ENCODE results near the gene IFITM1.

The IFITM1 gene

DNA sequence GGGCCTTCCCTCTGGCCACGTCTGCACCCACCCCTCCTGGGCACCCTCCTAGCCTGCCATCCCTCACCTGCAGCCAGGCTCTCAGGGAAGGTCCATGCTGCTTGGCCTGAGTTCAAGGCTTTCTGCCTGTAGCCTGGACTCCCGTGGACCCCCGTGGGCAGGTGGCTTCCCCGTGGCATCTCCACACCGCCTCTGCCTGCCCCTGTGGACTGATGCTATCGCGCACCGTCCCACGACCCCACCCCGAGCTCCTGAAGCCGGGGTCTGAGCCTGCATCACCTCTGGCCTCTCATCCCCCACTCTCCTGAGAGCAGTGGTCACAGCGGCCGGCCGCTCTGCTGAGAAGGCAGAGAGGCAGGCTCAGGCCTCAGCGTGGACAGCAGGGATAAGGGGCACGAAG lies 19.1 kb upstream of the IFITM1 start:
- DNase-seq: no peak

DNA sequence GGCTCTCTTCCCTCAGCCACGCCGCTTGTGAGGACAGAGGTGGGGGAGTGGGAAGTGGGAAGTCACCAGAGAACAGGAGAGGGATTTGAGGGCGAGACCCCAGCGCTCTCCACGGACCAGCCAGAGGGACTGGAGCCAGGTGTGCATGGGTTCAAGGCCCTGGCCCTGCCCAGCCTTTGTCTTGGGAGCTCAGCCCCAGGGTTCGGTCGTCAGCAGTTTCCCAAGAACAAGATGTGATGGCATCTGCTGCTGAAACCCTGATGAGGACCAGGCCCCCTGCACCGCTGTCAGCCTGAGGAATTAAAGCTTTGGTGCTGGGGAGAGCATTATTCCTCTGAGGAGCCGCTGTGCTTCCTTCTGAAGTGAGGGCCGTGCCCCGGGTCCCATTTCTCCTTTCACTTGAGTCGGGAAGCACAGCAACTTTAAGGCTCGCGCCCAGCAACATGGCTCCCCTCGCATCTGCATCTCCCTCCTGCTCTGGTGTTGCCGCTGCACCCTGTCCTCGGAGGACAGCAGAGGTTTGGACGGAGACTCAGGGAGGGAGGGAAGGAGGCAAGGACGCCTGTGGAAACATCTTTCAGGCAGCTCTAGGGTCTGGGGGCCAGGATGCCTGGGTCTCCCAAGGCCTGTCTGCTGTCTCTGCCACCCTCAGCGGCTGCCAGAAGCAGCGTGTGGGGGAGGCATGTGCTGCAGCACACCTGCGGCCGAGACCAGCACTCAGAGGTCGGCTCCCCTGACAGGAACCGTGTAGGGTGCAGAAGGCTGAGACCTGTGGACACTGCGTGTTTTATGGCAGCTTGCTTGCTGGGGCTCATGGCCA lies 18.3 kb upstream of the IFITM1 start:
- no peak for DNase-seq

DNA sequence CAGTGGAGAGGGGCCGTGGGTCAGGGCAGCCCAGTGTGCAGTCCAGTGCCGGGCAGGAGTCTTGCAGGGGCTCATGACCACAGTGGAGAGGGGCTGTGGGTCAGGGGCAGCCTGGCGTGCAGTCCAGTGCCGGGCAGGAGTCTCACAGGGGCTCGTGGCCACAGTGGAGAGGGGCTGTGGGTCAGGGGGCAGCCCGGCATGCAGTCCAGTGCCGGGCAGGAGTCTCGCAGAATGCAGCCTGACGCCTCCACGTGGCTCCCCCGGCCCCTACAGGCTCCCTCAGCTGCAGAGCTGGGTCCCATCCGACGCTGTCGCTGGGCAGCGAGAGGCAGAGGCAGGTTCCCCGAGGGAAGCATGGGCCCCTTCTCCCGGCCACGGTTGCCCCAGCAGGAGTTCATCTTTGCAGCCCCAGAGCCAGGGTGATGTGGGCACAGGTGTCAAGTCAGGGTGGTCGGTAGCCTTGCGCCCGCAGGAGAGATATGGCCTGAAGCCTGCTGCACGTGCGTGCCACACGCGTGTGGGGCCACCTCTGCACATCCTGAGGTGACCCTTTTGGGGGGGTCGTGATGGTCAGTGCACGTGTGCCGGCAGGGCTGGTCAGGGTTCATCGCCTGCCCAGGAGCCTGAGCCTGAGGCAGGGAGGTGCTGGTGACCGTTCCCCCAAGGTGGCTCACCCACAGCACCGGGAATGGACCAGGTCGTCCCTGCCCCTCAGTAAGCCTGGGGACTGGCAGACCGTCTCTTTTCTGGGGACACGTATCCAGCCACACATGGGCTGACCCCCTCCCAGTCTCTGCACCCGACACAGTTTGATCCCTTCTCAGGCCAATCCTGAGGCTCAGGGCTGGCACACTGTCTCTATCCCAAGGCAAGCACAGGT lies 17.4 kb upstream of the IFITM1 start:
- no peak for DNase-seq

DNA sequence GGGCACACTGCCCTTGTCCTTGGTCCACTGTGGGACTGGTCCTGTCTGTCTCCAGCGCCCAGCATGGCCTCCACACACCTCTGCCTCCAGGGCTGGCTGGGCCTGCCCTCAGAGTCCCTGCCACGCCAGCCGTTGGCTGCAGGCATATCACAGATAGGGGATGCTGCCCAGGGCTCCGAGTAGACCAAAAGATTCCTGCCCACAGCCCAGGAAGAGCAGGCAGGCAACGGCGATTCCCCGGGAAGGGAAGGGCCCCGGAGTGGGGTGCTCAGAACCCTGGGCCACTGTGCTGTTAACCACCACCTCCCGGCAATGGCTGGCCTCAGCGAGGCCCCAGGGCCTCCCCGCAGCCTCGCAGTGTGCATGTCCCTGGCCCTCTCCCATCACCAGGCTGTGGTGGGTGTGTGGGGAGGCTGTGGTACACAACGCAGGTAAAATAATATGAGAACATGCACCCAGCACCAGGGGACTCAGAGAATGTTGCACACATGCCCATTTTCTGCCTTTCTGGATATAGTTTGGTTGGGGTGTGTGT lies 16.7 kb upstream of the IFITM1 start:
- no peak for DNase-seq

DNA sequence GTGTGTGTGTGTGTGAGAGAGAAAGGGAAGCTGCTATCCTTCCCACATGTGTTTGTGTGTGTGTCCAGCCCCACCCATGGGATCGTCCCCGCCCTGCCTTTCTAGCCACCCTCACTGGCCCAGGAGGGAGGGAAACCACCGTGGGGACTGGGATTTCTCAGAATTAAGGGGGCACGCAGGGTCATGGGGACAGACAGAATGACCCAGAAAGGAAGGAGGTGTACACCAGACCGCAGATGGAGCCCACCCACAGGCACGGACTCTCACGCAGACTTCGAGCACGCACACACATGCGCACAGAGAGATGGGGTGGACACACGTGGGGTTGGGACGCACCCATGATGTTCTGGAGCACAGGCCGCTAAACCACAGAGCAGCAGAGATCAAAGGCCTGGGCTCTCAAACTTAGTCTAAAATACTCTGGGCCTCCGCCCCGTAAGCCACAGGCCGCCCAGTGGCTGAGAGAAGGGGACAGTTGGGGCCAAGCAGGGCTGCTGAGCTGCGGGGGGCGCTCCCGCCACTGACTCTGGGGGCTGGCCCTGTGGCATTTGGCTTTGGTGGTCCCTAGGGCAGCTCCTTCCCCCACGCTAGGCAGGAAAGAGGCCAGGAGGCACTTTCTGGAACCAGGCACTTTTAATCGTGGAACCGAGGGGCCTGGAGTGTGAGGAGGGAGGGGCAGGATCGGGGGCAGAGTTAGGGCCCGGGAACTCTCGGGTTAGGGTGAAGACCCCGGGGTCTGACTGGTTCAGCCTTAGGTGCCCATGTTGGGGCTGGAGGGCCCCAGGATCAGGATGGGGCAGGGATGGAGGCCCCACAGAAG lies 16.0 kb upstream of the IFITM1 start:
- DNase-seq: peak in 1 of 2 experiments; percentile 45

DNA sequence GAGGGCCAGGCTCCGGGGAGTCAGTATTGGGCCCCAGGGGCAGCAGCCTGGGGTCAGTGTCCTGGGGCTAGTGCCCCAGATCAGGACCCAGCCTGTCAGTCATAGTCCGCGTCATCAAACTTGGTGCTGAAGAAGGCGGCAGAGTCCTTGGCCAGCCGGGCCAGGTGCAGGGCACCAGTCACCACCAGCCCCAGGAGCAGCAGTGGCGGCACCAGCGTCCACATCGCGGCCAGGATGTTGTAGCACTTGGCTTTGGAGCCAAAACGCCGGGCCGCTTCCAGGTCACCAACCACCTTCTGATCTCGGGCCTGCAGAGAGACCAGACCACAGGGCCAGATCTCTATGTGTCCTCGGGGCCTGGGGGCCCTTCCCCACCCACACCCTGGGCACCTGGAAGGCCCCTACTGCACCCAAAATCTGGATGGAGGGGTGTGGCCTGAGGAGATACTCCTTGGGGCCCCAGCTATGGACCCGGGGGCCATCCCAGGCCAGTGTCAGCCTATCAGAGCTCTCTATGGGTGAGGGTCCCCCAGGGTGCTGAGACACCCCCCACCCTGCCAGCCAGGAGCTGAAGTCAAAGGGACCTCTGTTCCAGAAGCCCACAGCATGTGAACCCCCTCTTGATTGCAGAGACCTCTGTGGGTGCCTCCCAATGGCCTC lies 15.3 kb upstream of the IFITM1 start:
- no peak for DNase-seq

DNA sequence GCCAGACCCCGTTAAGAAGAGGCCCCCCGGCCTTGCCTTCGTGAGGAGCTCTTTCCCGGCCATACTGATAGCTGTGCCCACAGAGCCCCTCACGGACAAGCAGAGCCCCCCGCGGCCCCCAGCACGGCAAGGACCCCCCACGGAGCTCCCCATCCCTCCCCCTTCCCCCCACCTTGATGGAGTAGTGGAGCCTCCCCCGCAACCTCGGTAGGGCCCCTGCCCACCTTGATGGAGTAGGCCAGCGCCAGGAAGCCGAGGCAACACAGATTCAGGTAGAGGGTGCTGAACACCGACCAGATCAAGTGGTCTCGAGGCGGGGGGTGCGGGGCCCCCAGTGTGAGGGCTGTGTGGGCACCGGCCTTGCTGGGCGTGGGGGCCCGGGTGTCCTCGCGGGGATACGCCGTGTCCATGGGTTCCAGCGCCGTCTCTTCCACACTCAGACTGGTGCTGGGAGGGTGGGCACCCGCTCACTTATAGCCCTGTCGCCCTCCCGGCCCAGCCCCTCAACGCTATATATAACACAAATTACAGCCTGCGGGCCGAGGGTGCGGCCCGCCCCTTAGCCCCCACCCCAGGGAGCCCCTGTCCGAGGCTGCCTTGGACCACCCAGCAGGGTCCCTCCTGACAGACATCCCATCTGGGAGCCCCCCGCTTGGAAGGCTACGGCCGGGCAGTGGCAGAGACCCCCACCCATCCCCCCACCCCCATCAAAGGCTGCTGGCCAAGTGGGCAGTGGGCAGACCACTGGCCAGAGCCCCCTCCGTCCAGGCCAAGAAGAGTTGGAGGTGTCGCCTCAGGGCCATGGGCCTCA lies 14.6 kb upstream of the IFITM1 start, which contains the start of gene IFITM5:
IFITM5 (minus strand) TSS at position 446 of the 811 bp plus-strand sequence; CDS start at position 410, 36 bp downstream.
- no peak for DNase-seq

DNA sequence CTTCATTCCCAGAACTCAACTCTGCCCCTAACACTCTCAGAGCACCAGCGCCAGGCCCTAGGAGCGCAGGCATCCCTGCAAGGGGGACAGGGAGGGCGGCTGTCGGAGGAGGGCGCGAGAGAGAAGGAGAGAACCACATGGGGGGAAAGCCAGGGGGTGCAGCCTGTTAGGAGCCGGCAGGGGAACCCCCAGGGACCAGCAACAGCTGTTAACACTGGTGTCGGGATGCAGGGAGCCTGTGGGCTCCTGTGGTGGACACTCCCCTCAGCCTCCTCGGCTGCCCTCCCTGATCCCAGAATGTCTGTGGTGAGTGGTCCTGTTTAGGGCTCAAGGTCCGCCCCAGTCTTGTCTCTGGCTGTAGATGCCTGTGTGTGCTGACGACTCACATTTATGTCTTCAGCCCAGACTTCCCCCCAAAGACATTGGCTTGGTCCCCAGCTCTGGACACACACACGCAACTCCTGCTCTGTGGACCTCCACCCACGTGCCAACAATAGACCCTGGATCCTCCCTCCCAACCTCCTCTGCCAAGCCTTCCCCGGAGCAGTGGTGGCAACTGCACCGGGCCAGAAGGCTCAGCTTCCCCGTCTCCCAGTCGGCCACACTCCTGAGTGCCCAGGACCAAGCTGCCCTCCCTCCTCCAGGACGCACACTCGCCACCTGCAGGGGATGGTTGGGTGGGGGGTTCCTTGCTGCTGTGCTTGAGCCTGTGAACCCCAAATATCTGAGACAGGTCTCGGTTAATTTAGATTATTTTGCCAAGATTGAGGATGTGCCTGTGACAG lies 13.7 kb upstream of the IFITM1 start:
- no peak for DNase-seq

DNA sequence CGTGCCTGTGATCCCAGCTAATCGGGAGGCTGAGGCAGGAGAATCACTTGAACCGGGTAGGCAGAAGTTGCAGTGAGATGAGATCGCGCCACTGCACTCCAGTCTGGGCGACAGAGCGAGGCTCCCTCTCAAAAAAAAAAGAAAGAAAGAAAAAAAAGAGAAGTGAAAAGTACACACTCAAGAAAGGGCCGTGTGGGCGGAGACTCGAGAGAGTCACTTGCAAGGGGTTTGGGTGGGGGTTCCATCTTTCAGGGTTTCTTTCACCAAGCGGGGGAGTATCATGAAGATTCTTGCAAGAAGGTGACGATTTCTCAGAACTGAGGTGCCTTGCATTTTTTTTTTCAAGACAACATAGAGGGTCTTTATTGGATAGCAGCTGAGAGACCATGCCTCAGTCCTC lies 10.5 kb upstream of the IFITM1 start:
- no peak for DNase-seq

DNA sequence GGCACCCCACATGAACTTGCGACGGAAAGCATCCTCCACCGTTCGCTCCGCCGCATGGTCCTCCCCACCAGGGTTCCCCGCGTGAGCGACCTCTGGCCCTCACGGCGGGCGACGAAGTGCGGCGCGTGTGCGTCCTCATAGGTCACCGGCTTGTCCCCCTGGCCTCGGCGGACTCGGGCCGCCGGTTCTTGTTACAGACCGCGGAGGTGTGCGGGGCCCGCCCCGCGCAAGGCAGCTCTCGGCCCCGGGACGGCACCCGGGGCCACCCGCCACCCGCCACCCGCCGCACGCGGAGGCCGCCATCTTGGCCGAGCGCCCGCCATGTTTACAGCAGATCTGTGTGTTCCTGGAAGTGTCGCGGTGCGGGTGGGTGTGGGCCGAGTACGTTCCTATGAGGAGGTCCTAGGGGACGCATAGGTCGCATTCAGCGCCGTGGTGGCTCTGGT lies 9.8 kb upstream of the IFITM1 start:
- DNase-seq: no peak

DNA sequence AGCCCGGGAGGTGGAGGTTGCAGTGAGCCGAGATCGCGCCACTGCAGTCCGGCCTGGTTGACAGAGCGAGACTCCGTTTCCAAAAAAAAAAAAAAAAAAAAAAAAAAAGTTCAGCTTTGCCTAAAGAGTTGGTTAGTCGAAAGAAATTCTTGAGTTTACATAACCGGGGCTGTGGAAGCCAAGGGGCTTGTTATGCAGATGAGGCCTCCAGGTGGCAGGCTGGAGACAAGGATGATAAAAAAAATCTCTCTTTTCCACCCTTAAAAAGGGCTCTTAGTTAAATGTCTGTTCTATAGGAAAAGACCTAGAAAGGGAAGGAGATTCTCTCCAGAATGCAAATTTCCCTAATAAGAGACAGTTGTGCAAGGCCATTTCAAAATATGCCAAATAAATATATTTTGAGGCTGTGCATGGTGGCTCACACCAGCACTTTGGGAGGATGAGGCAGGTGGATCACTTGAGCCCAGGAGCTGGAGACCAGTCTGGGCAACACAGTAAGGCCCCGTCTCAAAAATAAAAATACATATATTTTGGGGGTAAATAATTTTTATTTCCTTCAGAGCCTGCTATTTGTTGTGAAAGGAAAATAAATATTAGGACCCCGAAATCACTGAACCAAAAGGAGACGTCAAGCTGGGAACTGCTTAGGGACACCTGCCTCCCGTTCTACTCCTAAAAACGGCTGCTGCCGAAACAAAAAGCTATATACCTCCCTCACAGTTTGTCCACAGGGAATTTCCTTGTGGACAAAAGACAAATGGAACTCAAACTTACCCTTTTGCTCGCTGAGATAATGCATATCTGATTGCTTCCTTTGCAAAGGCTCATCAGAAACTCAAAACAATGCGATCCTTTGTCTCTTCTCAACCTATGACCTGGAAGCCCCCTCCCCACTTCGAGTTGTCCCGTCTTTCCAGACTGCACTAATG lies 8.7 kb upstream of the IFITM1 start:
- DNase-seq: peak; percentile 61 to 70

DNA sequence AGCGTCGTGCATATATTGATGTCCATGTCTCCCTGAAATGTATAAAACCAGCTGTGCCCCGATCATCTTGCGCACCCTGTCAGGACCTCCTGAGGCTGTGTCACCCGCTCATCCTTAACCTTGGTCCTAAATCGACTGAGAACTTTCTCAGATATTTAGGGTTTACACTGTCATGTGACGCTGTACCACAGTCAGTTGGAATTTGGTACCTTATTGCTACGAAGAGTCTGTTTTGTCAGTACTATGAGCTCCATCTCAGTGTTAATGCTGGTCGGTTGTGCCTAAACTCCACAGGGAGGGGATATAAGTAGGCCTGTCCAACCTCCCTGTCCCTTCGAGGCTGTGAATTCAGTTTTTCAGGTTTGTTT lies 8.0 kb upstream of the IFITM1 start:
- no peak for DNase-seq

DNA sequence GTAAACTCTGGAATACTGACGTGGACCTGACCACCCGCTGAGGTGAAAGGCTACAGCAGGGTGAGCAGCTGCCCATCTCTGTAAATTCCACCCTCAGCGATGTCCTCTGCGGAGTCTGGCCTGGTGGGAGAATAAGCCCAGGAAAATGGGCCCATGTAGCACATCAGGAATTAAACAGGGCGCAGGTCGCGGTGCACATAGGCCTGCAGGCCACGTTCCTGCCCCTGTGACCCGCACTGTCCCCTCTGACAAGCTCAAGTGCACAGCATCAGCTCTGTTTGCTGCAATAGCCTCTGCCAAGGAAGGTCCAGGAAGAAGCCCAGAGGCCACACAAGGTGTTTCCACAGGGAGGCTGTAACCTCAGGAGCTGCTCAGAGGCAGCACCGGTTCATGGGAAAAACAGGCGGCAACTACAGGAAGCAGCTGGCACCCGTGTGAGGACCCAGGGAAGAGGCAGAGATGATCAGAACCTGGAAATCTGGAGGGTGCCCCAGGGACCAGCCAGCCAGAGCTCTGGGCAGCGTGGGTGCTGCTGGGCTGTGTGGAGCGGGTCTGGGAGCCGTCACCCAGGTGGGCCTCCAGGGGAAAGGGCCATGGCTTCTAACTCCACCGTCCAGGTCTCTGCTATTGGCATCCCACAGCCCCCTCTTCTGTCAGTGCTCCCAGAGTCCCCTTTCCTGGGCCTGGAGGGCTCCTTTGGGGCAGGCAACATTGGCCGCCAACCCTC lies 7.0 kb upstream of the IFITM1 start:
- no peak for DNase-seq

DNA sequence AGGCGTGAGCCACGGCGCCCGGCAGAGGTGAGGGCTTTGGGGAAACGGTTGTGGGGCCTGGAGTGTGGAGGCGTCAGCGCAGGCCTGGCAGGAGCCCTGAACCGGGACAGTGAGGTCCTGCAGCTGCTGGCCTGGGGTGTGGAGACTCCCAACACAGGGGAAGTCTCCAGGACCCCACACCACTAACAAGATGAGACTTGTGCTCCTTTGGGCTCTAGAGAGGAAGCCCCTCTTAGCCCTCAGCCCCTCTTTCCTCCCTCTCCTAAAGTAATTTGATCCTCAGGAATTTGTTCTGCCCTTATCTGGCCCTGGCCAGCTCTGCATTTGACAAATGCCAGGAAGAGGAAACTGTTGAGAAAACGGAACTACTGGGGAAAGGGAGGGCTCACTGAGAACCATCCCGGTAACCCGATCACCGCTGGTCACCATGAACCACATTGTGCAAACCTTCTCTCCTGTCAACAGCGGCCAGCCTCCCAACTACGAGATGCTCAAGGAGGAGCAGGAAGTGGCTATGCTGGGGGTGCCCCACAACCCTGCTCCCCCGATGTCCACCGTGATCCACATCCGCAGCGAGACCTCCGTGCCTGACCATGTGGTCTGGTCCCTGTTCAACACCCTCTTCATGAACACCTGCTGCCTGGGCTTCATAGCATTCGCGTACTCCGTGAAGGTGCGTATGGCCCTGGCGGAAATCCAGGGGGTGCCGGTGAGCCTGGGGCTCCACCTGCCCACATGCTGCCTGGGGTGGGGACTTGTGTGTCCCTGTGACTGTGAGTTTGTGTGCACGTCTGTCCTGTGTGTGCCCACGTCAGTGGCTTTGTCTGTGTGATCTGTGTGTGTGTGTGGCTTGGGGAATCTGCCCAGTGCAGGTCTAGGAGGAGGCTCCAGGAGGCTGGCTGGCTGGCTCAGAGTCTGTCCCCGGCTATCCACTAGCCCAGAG lies 5.8 kb upstream of the IFITM1 start, which contains the start of gene IFITM2:
IFITM2 (plus strand) TSS at position 51 of the 943 bp plus-strand sequence; CDS start at position 428, 377 bp downstream.
- peak; percentile 65 to 72 for DNase-seq

DNA sequence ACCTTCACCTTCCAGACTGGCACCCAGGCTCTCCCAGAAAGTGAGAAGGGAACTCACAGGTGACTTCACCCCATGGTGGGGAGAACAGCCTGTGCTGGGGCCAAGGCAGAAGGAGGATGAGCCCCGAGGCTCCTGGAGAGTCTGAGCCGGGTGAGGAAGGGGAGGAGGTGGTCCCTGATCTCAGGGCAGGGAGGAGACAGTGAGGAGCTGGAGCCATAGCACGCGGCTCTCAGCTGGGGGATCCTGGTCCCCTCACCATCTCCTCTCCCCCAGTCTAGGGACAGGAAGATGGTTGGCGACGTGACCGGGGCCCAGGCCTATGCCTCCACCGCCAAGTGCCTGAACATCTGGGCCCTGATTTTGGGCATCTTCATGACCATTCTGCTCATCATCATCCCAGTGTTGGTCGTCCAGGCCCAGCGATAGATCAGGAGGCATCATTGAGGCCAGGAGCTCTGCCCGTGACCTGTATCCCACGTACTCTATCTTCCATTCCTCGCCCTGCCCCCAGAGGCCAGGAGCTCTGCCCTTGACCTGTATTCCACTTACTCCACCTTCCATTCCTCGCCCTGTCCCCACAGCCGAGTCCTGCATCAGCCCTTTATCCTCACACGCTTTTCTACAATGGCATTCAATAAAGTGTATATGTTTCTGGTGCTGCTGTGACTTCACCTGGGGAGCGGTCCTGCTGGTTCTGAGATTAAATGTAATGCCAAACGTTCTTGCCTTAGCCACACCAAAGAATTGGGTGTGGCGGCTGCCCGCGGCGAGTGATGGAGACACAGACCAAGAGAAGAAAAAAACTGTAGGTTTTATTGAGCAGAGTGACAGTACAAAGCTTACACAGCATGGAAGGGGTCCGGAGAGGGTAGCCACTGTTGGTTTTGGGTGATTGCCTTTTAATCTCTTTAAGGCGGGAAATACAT lies 4.8 kb upstream of the IFITM1 start:
- peak in 1 of 2 experiments; percentile 48 for DNase-seq
